Stimulated activated CD8-positive, alpha-beta memory T cell treated with anti-CD3 and anti-CD28 coated beads, Interleukin-4, amount 100 ng/mL, for 48 hours (primary cell): Measurements from ENCODE around the gene KIAA0586.

ENCODE experiments used
- DNase-seq: peaks from one replicate; pipeline ENCODE4 v3.0.0-alpha.2; 2020

Gene KIAA0586

GRCh38 chr14:58599707-58600106, 172.2 kb downstream of the KIAA0586 start:
- no peak for DNase-seq
